Gastroesophageal sphincter (tissue), 3 donors: ENCODE results near the gene SGPL1.

Experiments used
- CTCF ChIP-seq, 4 experiments: fragments of 200-600 bp in 2 of 4; fragments of 450-650 bp in 2 of 4; sonication (generic) in 1 of 4; IDR thresholded peaks; one replicate each; pipeline ENCODE4 v1.5.1; 2017 to 2019; ENCODE audit warnings: antibody characterized with exemption in 4 of 4, mild to moderate bottlenecking in 2 of 4, moderate library complexity in 2 of 4
- POLR2A ChIP-seq, 2 donors: fragments of 450-650 bp; IDR thresholded peaks; one replicate each; pipeline ENCODE4 v1.6.1; 2017; ENCODE audit warnings: antibody characterized with exemption in 2 of 2, mild to moderate bottlenecking in 2 of 2, moderate library complexity in 1 of 2
- POLR2AphosphoS5 ChIP-seq: sonication (generic); formaldehyde crosslinking; IDR thresholded peaks from one replicate; pipeline ENCODE4 v1.6.1; 2017; ENCODE audit warnings: antibody characterized with exemption

GRCh38 chr10:70858759-70859158 lies 43.0 kb downstream of the SGPL1 start:
- TF ChIP-seq CTCF (IDR thresholded peaks at IDR 0.05) (no peak), POLR2AphosphoS5 (no peak), POLR2A (IDR thresholded peaks at IDR 0.05) (no peak)
